Measurements from ENCODE around the gene DMRTC2. TPM values are rescaled to one million over a fixed set of nuclear protein-coding genes. Genes with fewer than 3 reads are reported as not detected.

The DMRTC2 gene
- total and polyA plus RNA-seq, 7 donors = not detected

- peaks cover 9 to 75% of the 10 kb centered on the region in 2 donors for H3K36me3 ChIP-seq (ENCODE audit: insufficient read depth in 1 of 2, low read depth in 1 of 2)
- H3K27ac ChIP-seq = no peak overlapping the region
- H3K27me3 ChIP-seq (ENCODE audit: insufficient read depth in 3 of 3, low read length in 2 of 3) = no peaks in the 10 kb centered on the region
- no peaks in the 10 kb centered on the region for H3K4me1 ChIP-seq
- H3K9me3 ChIP-seq = no peaks in the 10 kb centered on the region
- DNase-seq = no peak
- H3K4me3 ChIP-seq = no peak overlapping the region
- ATAC-seq = no peak
- intact Hi-C loops (cut with DNase I) = no loop called here
- TF ChIP-seq, protein P1, sequence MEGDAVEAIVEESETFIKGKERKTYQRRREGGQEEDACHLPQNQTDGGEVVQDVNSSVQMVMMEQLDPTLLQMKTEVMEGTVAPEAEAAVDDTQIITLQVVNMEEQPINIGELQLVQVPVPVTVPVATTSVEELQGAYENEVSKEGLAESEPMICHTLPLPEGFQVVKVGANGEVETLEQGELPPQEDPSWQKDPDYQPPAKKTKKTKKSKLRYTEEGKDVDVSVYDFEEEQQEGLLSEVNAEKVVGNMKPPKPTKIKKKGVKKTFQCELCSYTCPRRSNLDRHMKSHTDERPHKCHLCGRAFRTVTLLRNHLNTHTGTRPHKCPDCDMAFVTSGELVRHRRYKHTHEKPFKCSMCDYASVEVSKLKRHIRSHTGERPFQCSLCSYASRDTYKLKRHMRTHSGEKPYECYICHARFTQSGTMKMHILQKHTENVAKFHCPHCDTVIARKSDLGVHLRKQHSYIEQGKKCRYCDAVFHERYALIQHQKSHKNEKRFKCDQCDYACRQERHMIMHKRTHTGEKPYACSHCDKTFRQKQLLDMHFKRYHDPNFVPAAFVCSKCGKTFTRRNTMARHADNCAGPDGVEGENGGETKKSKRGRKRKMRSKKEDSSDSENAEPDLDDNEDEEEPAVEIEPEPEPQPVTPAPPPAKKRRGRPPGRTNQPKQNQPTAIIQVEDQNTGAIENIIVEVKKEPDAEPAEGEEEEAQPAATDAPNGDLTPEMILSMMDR (IDR thresholded peaks at IDR 0.05) = no peak
- 91 to 94% (median 92%) methylated on average over 15 of the region's 15 CpGs for WGBS, 3 donors
Measured at GRCh38 chr19:41898235-41898634, 53.4 kb downstream of the DMRTC2 start.

Other genes starting within 250 kb of the DMRTC2 start
- under 1 TPM in 2 of 4 donors, not detected in 2; 0.17 to 0.73 TPM for gene CEACAM4, start 218.0 kb upstream of the DMRTC2 start, total RNA-seq
- gene CEACAM4, start 218.0 kb upstream of the DMRTC2 start, polyA plus RNA-seq = under 1 TPM in 1 of 3 donors, not detected in 2; 0.03 TPM
- under 1 TPM in 2 of 4 donors, not detected in 2; 0.15 to 0.32 TPM for gene CEACAM7, start 156.8 kb upstream of the DMRTC2 start, total RNA-seq
- gene CEACAM7, start 156.8 kb upstream of the DMRTC2 start, polyA plus RNA-seq = under 1 TPM in 1 of 3 donors, not detected in 2; 0.01 TPM
- under 1 TPM in 2 of 4 donors, not detected in 2; 0.69 TPM for gene CEACAM5, start 136.4 kb upstream of the DMRTC2 start, total RNA-seq
- gene CEACAM5, start 136.4 kb upstream of the DMRTC2 start, polyA plus RNA-seq = under 1 TPM in 1 of 3 donors, not detected in 2; 0.04 TPM
- under 1 TPM in 2 of 4 donors, not detected in 2; 0.17 to 0.27 TPM for gene CEACAM6, start 89.5 kb upstream of the DMRTC2 start, total RNA-seq
- under 1 TPM in 2 of 3 donors, not detected in 1; 0.03 TPM for gene CEACAM6, start 89.5 kb upstream of the DMRTC2 start, polyA plus RNA-seq
- gene CEACAM3, start 48.5 kb upstream of the DMRTC2 start, total RNA-seq = under 1 TPM in 1 of 4 donors, not detected in 3; 0.59 TPM
- gene CEACAM3, start 48.5 kb upstream of the DMRTC2 start, polyA plus RNA-seq = under 1 TPM in 2 of 3 donors, not detected in 1; 0.01 to 0.05 TPM
- gene LYPD4, start 359 bp upstream of the DMRTC2 start, total RNA-seq = not detected
- gene LYPD4, start 359 bp upstream of the DMRTC2 start, polyA plus RNA-seq = not detected
- 100 to 1,000 TPM; 593 to 962 (median 730) TPM for gene RPS19, start 15.2 kb downstream of the DMRTC2 start, total RNA-seq
- gene RPS19, start 15.2 kb downstream of the DMRTC2 start, polyA plus RNA-seq = 1,000 to 10,000 TPM; 1,218 to 2,236 (median 1,284) TPM
- gene CD79A, start 32.2 kb downstream of the DMRTC2 start, total RNA-seq = 1 to 10 TPM in 2 of 4 donors, under 1 TPM in 2; 0.30 to 1.4 (median 0.91) TPM
- 1 to 10 TPM in 1 of 3 donors, under 1 TPM in 2; 0.30 to 1.3 (median 0.87) TPM for gene CD79A, start 32.2 kb downstream of the DMRTC2 start, polyA plus RNA-seq
- gene ARHGEF1, start 38.1 kb downstream of the DMRTC2 start, total RNA-seq = 10 to 100 TPM; 15.8 to 22.2 (median 21.3) TPM
- gene ARHGEF1, start 38.1 kb downstream of the DMRTC2 start, polyA plus RNA-seq = 10 to 100 TPM; 20.4 to 28.0 (median 20.7) TPM
- not detected for gene ERFL, start 83.4 kb downstream of the DMRTC2 start, total RNA-seq
- under 1 TPM in 1 of 3 donors, not detected in 2; 0.03 TPM for gene ERFL, start 83.4 kb downstream of the DMRTC2 start, polyA plus RNA-seq
- 10 to 100 TPM; 48.9 to 65.3 (median 55.9) TPM for gene RABAC1, start 114.3 kb downstream of the DMRTC2 start, total RNA-seq
- 100 to 1,000 TPM in 2 of 3 donors, 10 to 100 TPM in 1; 97.6 to 131 (median 102) TPM for gene RABAC1, start 114.3 kb downstream of the DMRTC2 start, polyA plus RNA-seq
- under 1 TPM in 2 of 4 donors, not detected in 2; 0.15 to 0.24 TPM for gene ATP1A3, start 149.2 kb downstream of the DMRTC2 start, total RNA-seq
- under 1 TPM in 2 of 3 donors, not detected in 1; 0.12 to 0.17 TPM for gene ATP1A3, start 149.2 kb downstream of the DMRTC2 start, polyA plus RNA-seq
- under 1 TPM; 0.42 to 0.88 (median 0.54) TPM for gene GRIK5, start 225.2 kb downstream of the DMRTC2 start, total RNA-seq
- gene GRIK5, start 225.2 kb downstream of the DMRTC2 start, polyA plus RNA-seq = under 1 TPM; 0.26 to 0.45 (median 0.29) TPM
- 10 to 100 TPM in 2 of 4 donors, 1 to 10 TPM in 2; 8.7 to 11.2 (median 9.8) TPM for gene ZNF574, start 231.1 kb downstream of the DMRTC2 start, total RNA-seq
- 1 to 10 TPM; 6.4 to 8.4 (median 6.9) TPM for gene ZNF574, start 231.1 kb downstream of the DMRTC2 start, polyA plus RNA-seq